Sigmoid colon (tissue), 4 donors: ENCODE results near the gene STUB1.

ENCODE experiments used
- EP300 ChIP-seq, 4 donors: sonication (generic); formaldehyde crosslinking; IDR thresholded peaks; one replicate each; pipeline ENCODE4 v1.6.1; 2017; ENCODE audit warnings: antibody characterized with exemption in 4 of 4
- TF ChIP-seq, protein P1 (sequence below), 4 experiments: fragments of 450-650 bp in 3 of 4; fragments of 200-600 bp in 1 of 4; IDR thresholded peaks; one replicate each; pipeline ENCODE4 v1.5.1; 2016 to 2019; ENCODE audit warnings: antibody characterized with exemption in 4 of 4, mild to moderate bottlenecking in 3 of 4, moderate library complexity in 2 of 4

DNA sequence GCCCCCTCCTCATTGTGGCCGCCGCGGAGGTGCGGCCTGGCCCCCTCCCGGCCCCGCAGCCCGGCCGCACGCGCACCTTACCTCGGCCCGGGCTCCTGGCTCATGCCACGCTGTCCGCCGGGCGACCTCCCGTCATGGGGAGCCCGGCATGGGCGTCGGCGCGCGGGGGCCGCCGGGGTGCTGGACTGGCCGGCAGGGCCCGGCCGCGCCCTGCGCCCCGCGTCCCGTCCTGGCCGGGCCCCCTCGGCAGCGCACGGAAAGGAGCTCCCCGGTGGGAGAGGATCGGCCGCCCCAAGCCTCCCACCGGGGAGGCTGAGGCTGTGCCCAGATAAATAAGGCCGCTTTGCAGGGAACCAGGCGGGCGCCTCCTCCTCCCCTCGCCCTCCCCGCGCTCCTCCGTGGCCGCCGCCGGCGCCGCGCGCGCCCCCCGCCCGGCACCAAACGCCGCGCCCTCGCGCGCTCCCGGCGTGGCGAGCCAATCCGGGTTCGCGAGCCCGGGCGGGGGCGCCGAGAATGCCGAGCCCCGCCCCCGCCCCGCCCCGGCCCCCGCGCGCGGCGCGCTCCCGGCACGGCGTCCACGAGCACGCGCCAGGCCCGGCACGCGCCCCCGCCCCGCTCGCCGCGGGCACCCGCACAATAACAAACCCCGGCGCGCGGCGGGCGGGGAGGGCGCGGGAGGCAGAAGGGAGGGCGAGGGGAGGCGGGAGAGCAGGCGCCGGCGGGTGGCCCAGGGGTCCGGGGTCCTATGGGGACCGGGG is 25.4 kb downstream of the STUB1 start, which contains the start of gene FBXL16:
- TF ChIP-seq EP300 (IDR thresholded peaks at IDR 0.05) = no peak
- TF ChIP-seq, protein P1, sequence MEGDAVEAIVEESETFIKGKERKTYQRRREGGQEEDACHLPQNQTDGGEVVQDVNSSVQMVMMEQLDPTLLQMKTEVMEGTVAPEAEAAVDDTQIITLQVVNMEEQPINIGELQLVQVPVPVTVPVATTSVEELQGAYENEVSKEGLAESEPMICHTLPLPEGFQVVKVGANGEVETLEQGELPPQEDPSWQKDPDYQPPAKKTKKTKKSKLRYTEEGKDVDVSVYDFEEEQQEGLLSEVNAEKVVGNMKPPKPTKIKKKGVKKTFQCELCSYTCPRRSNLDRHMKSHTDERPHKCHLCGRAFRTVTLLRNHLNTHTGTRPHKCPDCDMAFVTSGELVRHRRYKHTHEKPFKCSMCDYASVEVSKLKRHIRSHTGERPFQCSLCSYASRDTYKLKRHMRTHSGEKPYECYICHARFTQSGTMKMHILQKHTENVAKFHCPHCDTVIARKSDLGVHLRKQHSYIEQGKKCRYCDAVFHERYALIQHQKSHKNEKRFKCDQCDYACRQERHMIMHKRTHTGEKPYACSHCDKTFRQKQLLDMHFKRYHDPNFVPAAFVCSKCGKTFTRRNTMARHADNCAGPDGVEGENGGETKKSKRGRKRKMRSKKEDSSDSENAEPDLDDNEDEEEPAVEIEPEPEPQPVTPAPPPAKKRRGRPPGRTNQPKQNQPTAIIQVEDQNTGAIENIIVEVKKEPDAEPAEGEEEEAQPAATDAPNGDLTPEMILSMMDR (IDR thresholded peaks at IDR 0.05) = no peak
